Stimulated activated CD4-positive, alpha-beta T cell treated with anti-CD3 and anti-CD28 coated beads, Interleukin-1b, Interleukin-23, amount 100 ng/mL, for 1 hour (primary cell): ENCODE data around the gene CACNA2D3.

ENCODE experiments used
- DNase-seq, 2 donors: peaks; one replicate each; pipeline ENCODE4 v3.0.0-alpha.2; 2020; ENCODE audit warnings: low read depth in 2 of 2

The CACNA2D3 gene

GRCh38 chr3:54341811-54342210 lies 219.5 kb downstream of the CACNA2D3 start:
- DNase-seq: no peak

- DNase-seq: no peak
These were observed 220.3 kb downstream of the CACNA2D3 start for GRCh38 chr3:54342676-54343075.

- DNase-seq: no peak
These were observed 221.1 kb downstream of the CACNA2D3 start for GRCh38 chr3:54343495-54343894.

- no peak for DNase-seq
These were observed 222.4 kb downstream of the CACNA2D3 start for GRCh38 chr3:54344601-54345231.

- DNase-seq: no peak
These were observed 223.6 kb downstream of the CACNA2D3 start for GRCh38 chr3:54345847-54346375.

GRCh38 chr3:54347060-54347459 lies 224.7 kb downstream of the CACNA2D3 start:
- DNase-seq: no peak

- DNase-seq: no peak
These were observed 225.6 kb downstream of the CACNA2D3 start for GRCh38 chr3:54347933-54348332.

GRCh38 chr3:54349231-54349652 lies 226.9 kb downstream of the CACNA2D3 start:
- no peak for DNase-seq

GRCh38 chr3:54349691-54350090 lies 227.3 kb downstream of the CACNA2D3 start:
- DNase-seq: no peak

- no peak for DNase-seq
These were observed 231.2 kb downstream of the CACNA2D3 start for GRCh38 chr3:54353546-54353945.

GRCh38 chr3:54353946-54354345 lies 231.6 kb downstream of the CACNA2D3 start:
- DNase-seq: no peak

- no peak for DNase-seq
These were observed 233.4 kb downstream of the CACNA2D3 start for GRCh38 chr3:54355800-54356199.

GRCh38 chr3:54356261-54357045 lies 234.1 kb downstream of the CACNA2D3 start:
- DNase-seq: no peak

GRCh38 chr3:54357301-54357700 lies 234.9 kb downstream of the CACNA2D3 start:
- DNase-seq: no peak

GRCh38 chr3:54358316-54358715 lies 236.0 kb downstream of the CACNA2D3 start:
- no peak for DNase-seq

GRCh38 chr3:54358969-54359694 lies 236.8 kb downstream of the CACNA2D3 start:
- no peak for DNase-seq

- DNase-seq: no peak
These were observed 238.0 kb downstream of the CACNA2D3 start for GRCh38 chr3:54360320-54360719.

GRCh38 chr3:54361746-54362283 lies 239.5 kb downstream of the CACNA2D3 start:
- DNase-seq: no peak

- DNase-seq: no peak
These were observed 243.8 kb downstream of the CACNA2D3 start for GRCh38 chr3:54366007-54366750.

GRCh38 chr3:54366839-54367238 lies 244.5 kb downstream of the CACNA2D3 start:
- no peak for DNase-seq

GRCh38 chr3:54372232-54372631 lies 249.9 kb downstream of the CACNA2D3 start:
- DNase-seq: no peak
